ENCODE results near the gene RNASEL.

RNASEL gene

GRCh38 chr1:182620924-182621585 lies 32.0 kb upstream of the RNASEL start:
- no peak for DNase-seq (ENCODE audit: low read depth)

DNA sequence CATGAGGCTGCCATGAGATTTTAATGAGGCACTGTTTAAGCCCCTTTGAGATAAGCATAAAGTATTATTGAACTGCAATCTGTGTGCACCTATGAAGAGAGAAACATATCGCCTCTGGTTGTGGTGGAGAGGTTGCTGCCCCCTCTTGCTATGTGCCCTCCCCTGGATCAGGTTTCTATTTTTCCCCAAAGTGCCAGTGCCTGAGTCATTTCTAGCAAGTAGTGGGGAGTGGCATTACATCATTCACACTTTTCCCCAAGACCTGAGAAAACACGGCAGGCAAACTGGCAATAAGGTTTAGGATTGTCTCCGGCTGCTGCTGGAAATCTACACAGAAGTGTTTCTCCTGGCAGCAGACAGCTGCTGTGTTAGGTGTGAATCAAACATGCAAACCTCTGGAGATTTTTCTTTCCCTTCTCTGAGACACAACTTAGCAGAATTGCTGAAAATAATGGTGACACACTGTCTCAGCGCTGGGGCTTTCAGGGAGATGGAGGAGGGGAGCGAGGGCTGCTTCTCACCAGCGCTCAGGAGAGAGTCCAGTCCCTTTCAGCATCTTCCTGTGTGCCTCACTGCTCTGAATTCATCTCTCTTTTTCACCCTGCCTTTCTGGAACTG lies 28.8 kb upstream of the RNASEL start:
- no peak for DNase-seq (ENCODE audit: low read depth)

DNA sequence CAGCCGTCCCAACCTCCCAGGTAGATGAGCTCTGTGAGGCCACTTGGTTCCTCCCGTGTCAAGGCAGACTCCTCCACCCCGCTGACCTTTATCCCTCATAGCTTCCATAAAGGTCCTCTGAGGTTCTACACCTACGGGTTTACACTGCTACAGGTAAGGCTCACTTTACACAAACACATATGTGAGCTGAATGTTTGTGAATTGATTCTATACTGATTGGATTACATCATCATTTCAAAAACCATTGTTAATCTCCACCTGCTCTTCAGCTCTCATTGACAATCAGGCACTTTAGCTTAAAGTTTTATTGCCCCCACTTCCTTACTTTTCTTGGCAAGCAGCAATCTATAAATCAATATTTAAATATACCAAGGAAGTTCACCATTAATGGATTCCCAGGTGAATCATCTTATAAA lies 28.0 kb upstream of the RNASEL start:
- DNase-seq (ENCODE audit: low read depth): no peak

GRCh38 chr1:182616130-182617013 lies 27.3 kb upstream of the RNASEL start:
- DNase-seq (ENCODE audit: low read depth): peak; percentile 76

- DNase-seq (ENCODE audit: low read depth): no peak
These were observed 26.5 kb upstream of the RNASEL start for GRCh38 chr1:182615468-182616129.

- DNase-seq (ENCODE audit: low read depth): peak; percentile 25
These were observed 25.9 kb upstream of the RNASEL start for GRCh38 chr1:182614796-182615454.

DNA sequence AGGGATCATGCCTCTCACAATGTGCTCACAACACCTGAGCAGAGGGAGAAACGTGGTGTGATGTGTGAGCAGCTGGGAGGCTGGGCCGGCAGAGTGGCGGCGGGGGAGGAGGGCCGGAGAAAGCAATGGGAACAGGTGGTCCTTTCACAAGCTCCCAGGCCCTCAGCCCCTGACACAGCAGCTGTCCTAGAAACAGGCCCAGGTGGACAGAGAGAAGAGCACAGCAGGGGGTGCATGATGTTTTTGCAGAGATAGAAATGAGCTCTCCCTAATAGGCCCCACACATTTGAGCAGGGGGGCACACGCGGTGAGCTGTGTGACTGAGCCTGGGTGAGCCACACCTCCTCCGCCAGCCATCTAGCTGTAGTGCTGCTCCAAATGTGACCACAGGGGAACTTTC lies 22.7 kb upstream of the RNASEL start:
- no peak for DNase-seq (ENCODE audit: low read depth)

GRCh38 chr1:182611326-182611725 lies 22.3 kb upstream of the RNASEL start:
- DNase-seq (ENCODE audit: low read depth): no peak

DNA sequence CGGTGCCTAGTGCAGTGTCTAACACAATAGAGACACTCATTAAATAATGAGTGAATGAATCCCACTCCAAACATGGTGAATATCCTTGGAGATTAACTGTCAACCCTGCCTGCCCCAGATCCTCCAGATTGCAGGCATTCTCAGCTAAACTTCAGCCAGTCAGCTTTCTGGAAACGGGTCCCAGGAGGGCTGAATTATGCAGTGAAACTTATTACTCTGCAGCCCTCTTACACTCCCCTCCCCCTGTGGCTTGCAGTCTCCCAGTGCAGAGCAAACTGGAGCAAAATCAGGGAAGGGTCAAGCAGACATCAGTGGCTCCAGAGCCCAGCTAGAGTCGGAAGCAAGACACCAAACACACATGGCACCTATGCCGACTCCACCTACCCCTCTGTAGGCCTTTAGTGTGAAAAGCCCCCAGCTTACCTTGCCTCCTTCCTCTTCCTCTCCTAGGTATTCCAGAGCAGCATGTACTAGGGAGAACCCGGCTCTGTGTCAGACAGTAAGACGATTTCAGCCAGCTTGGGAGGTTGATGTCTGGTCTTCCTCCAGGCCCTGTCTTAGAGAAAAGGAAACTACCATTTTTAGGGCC lies 21.6 kb upstream of the RNASEL start:
- DNase-seq (ENCODE audit: low read depth): no peak

DNA sequence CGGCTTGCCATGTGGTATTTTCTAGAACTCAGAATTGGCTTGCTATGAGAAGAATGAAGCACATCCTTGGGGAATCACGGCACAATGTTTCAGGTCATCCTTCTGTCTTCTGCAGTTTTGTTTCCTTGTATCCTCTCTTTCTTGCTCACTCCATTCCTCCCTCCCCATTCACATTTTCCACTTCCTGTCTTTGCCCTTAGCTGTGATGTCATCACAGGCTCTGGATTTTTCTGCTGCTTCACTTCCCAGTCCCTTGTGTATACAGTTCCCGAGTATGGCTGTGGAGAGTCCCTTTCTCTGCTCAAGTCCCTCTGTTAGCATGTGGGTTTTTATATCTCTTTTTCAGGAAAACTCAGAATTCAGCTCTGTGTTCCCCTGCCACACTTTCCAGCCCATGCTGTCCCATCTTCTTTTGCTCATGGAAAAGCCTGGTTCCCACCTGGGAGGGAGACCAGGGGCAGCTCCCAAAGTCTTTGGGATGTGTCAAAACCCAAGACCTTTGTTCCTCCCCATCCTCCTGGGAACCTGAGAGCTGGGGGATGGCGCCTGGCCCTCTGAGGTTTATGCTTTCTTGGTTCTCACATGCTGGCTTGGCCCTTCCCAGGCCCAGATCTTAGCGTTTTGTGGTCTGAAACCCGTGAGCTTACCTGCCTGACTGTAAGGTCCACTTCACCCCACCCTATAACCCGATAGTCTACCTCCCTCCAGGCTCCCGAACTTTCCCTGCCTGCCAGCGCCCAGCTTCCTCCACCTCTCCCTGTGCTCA lies 20.0 kb upstream of the RNASEL start:
- no peak for DNase-seq (ENCODE audit: low read depth)

DNA sequence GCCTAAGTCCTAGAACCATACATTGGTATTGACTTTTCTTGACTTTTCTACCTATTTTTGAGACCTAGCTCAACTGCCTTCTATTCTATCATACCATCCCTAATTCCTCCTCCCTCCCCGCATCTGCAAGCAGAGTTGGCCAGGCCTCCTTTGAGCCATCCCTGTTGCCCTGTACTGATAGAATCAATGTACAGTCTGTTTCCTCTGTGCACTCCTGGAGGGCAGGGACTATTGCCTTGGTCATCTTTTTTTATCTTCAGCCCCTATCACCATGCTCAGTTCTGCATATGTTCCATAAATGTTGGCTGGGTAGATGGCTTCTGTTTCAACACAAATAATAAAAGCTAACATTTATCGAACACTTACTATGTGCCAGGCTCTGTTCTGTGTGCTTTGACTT lies 19.2 kb upstream of the RNASEL start:
- no peak for DNase-seq (ENCODE audit: low read depth)

- DNase-seq (ENCODE audit: low read depth): no peak
These were observed 18.5 kb upstream of the RNASEL start for GRCh38 chr1:182607566-182607965.

- peak; percentile 80 for DNase-seq (ENCODE audit: low read depth)
These were observed 15.4 kb upstream of the RNASEL start, which contains the start of gene RGS16 for GRCh38 chr1:182604175-182605164. TSS of gene RGS16 (minus strand) at chr1:182604389. CDS start at chr1:182604259, 130 bp downstream.

DNA sequence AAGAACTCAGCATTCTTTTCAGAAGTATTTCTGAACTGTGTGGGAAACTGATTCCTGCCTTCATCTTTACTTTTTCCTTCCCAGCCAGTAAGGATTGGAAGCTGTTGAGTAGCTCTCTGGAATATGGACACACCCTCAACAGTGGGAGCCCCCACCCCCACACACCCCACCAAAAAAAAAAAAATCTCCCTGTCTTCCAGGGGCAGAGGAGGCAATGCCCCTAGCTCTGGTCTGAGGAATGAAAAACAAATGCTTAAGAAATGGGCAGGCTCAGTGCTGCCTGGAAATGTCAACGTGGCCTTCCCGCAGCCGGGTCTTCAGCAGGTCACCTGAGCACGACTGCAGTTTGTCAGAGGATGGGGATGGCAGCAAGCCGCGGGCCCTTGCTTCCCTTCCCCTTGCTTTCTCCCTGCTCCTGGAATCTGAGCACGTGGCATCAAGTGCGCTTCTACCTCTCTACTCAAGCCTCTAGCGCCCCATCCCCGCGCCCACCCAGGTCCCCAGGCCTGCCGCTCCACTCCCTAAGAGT lies 14.7 kb upstream of the RNASEL start:
- DNase-seq (ENCODE audit: low read depth): no peak

- DNase-seq (ENCODE audit: low read depth): no peak
These were observed 14.0 kb upstream of the RNASEL start for GRCh38 chr1:182602935-182603645.

GRCh38 chr1:182601913-182602312 lies 12.9 kb upstream of the RNASEL start:
- DNase-seq (ENCODE audit: low read depth): no peak

DNA sequence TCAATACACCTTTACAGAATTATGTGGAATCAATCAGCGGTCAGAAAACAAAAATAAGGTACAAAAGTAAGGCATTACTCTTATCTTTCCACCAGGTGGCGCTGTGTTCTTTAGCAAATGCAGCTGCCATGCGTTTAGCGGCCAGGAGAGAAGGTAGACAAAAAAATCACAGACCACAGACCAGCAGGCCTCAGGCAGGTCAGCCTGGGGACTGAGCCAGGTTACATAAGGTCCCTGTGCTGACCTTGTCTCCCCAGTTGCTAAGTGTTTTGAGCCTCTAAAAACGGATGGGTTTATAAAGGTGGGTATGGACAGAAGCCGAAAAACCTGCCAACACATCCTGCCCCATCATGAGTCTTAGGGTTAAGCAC lies 12.3 kb upstream of the RNASEL start:
- DNase-seq (ENCODE audit: low read depth): peak; percentile 45

DNA sequence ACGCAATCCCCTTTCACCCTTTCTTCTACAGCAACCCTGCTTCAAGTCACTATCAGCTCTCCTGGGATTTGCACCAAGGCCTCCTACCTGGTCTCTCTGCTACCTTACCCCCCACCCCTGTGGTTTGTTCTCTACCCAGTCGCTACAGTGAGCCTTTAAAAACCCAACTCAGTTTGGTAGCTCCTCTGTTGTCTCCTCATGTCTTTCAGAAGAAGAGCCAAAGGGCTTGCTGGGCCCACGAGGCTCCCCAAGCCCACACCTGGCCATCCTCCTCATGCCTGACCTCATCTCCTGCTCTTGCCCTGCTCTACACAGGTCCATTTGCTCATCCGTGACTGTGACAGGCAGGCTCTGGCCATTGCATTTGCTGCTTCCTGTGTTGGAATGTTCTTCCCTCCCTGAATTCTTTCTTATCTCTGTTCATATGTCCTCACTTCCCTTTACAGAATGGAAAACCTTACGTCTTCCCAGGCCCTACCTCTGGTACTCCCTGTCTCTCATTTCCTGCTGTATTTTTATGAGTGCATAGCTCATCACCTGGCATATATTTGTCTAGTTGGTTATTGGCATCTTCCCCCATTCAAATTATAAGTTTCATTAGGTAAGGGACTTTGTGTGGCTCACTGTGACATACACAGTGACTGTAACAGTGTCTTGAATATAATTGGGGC lies 11.8 kb upstream of the RNASEL start:
- no peak for DNase-seq (ENCODE audit: low read depth)

Measured in activated T-helper 1 cell treated with Interleukin-2 at 50 U/mL for 16 hours (primary cell).